Uterus (tissue), 4 donors: Measurements from ENCODE around the gene MFSD2A. TPM values are rescaled to one million over a fixed set of nuclear protein-coding genes. Genes with fewer than 3 reads are reported as not detected.

Source experiments
- DNase-seq, 2 donors: peaks; one replicate each; pipeline ENCODE4 v3.0.0-alpha.2; 2019 to 2020
- H3K27ac ChIP-seq, 2 donors: fragments of 200-600 bp; sonication (generic); 1 replicate in 1 of 2; 2 replicates in 1 of 2; pipeline ENCODE4 v1.5.1; 2016 to 2018
- H3K27me3 ChIP-seq, 2 donors: fragments of 200-600 bp; sonication (generic); one replicate each; pipeline ENCODE4 v1.5.1; 2018 to 2019; ENCODE audit warnings: control low read depth in 1 of 2
- H3K36me3 ChIP-seq, 2 donors: fragments of 200-600 bp; sonication (generic); one replicate each; pipeline ENCODE4 v1.5.1; 2019; ENCODE audit warnings: control low read depth in 1 of 2
- H3K4me1 ChIP-seq, 2 donors: fragments of 200-600 bp; sonication (generic); one replicate each; pipeline ENCODE4 v1.5.1; 2018 to 2019; ENCODE audit warnings: control low read depth in 1 of 2
- H3K4me3 ChIP-seq, 2 donors: fragments of 200-600 bp; sonication (generic); 1 replicate in 1 of 2; 2 replicates in 1 of 2; pipeline ENCODE4 v1.5.1; 2018 to 2019; ENCODE audit warnings: mild to moderate bottlenecking in 1 of 2
- H3K9me3 ChIP-seq, 2 donors: fragments of 200-600 bp; sonication (generic); one replicate each; pipeline ENCODE4 v1.5.1; 2019; ENCODE audit warnings: control low read depth in 1 of 2
- CTCF ChIP-seq, 4 experiments: fragments of 200-600 bp in 2 of 4; fragments of 450-650 bp in 2 of 4; sonication (generic) in 2 of 4; IDR thresholded peaks; one replicate each; pipeline ENCODE4 v1.5.1; 2016 to 2019; ENCODE audit warnings: antibody characterized with exemption in 4 of 4, mild to moderate bottlenecking in 2 of 4, moderate library complexity in 1 of 4
- POLR2A ChIP-seq, 2 donors: fragments of 450-650 bp; IDR thresholded peaks; one replicate each; pipeline ENCODE4 v1.6.1; 2016; ENCODE audit warnings: antibody characterized with exemption in 2 of 2, mild to moderate bottlenecking in 1 of 2, moderate library complexity in 1 of 2
- intact Hi-C: fragments of 100-400 bp; cut with DNase I; formaldehyde crosslinking; loops from one replicate; pipeline ENCODE4 v1.15.1; 2023; ENCODE audit warnings: low total_unique reads
- small RNA-seq: library from RNA; depleted of rRNA; stranded (forward); fragments of <200 nt; gene quantifications from one replicate; pipeline ENCODE3, GENCODE V24; 2016
- total RNA-seq, 4 donors: library from RNA; depleted of rRNA in 3 of 4; stranded (reverse); fragments of >200 nt in 3 of 4; gene quantifications; one replicate each; pipeline versions ENCODE4 v1.1.0 to v1.2.4, GENCODE V29; 2014 to 2023
- donor health status: DM: yes; HTN: yes; CAD: no.

MFSD2A gene
- total RNA-seq, 4 donors from 2014 or later = 2.0 to 16.2 (median 6.5) TPM

GRCh38 chr1:40011198-40011597 lies 56.3 kb downstream of the MFSD2A start:
- no peaks in the 10 kb centered on the region for H3K36me3 ChIP-seq
- no peak overlapping the region for H3K4me3 ChIP-seq
- DNase-seq = no peak
- no peaks in the 10 kb centered on the region for H3K4me1 ChIP-seq
- H3K9me3 ChIP-seq = no peaks in the 10 kb centered on the region
- no peak overlapping the region for H3K27ac ChIP-seq
- H3K27me3 ChIP-seq = no peaks in the 10 kb centered on the region
- TF ChIP-seq CTCF (IDR thresholded peaks at IDR 0.05) (no peak), POLR2A (IDR thresholded peaks at IDR 0.05) (no peak)
- intact Hi-C loops = no loop called here

GRCh38 chr1:40014253-40014706 lies 59.3 kb downstream of the MFSD2A start:
- intact Hi-C loops = no loop called here
- TF ChIP-seq CTCF (IDR thresholded peaks at IDR 0.05) (no peak), POLR2A (IDR thresholded peaks at IDR 0.05) (no peak)
- no peaks in the 10 kb centered on the region for H3K4me1 ChIP-seq
- no peak overlapping the region for H3K4me3 ChIP-seq
- no peaks in the 10 kb centered on the region for H3K9me3 ChIP-seq
- no peak overlapping the region for H3K27ac ChIP-seq
- H3K36me3 ChIP-seq = no peaks in the 10 kb centered on the region
- no peaks in the 10 kb centered on the region for H3K27me3 ChIP-seq
- no peak for DNase-seq

GRCh38 chr1:40014812-40015594 lies 60.1 kb downstream of the MFSD2A start:
- no peak for DNase-seq
- H3K27me3 ChIP-seq = no peaks in the 10 kb centered on the region
- TF ChIP-seq CTCF (IDR thresholded peaks at IDR 0.05) (no peak), POLR2A (IDR thresholded peaks at IDR 0.05) (no peak)
- H3K4me1 ChIP-seq = no peaks in the 10 kb centered on the region
- no peak overlapping the region for H3K4me3 ChIP-seq
- intact Hi-C loops = no loop called here
- no peaks in the 10 kb centered on the region for H3K9me3 ChIP-seq
- no peak overlapping the region for H3K27ac ChIP-seq
- no peaks in the 10 kb centered on the region for H3K36me3 ChIP-seq

- no peak for TF ChIP-seq CTCF (IDR thresholded peaks at IDR 0.05)
- TF ChIP-seq POLR2A (IDR thresholded peaks at IDR 0.05) = no peak
- intact Hi-C loops = no loop called here
- H3K36me3 ChIP-seq = no peaks in the 10 kb centered on the region
- no peaks in the 10 kb centered on the region for H3K27me3 ChIP-seq
- no peak for DNase-seq
- H3K4me3 ChIP-seq = no peak overlapping the region
- no peaks in the 10 kb centered on the region for H3K9me3 ChIP-seq
- H3K27ac ChIP-seq = no peak overlapping the region
- no peaks in the 10 kb centered on the region for H3K4me1 ChIP-seq
Measured at GRCh38 chr1:40017951-40018575, 63.1 kb downstream of the MFSD2A start.

Small RNA genes within 50 kb of the gene (small RNA-seq; reads per million reads assigned to genes)
- gene RF00019 = not detected

Other genes with a start within 250 kb of the MFSD2A start
- gene PPIE, start 216.3 kb upstream of the MFSD2A start, total RNA-seq = 10 to 100 TPM; 20.0 to 51.5 (median 44.0) TPM
- gene OXCT2, start 183.8 kb upstream of the MFSD2A start, total RNA-seq = 1 to 10 TPM in 2 of 4 donors, not detected in 2; 1.1 to 1.5 TPM
- gene BMP8B, start 166.3 kb upstream of the MFSD2A start, total RNA-seq = 1 to 10 TPM in 1 of 4 donors, under 1 TPM in 1, not detected in 2; 0.46 to 1.3 TPM
- 10 to 100 TPM; 16.1 to 43.3 (median 30.1) TPM for gene TRIT1, start 71.6 kb upstream of the MFSD2A start, total RNA-seq
- 1 to 10 TPM in 1 of 4 donors, under 1 TPM in 1, not detected in 2; 0.40 to 3.6 TPM for gene MYCL, start 53.2 kb upstream of the MFSD2A start, total RNA-seq
- 100 to 1,000 TPM; 136 to 298 (median 224) TPM for gene CAP1, start 85.6 kb downstream of the MFSD2A start, total RNA-seq
- gene PPT1, start 142.1 kb downstream of the MFSD2A start, total RNA-seq = 100 to 1,000 TPM in 2 of 4 donors, 10 to 100 TPM in 2; 81.7 to 123 (median 94.5) TPM
- 10 to 100 TPM; 17.9 to 68.0 (median 28.9) TPM for gene RLF, start 206.2 kb downstream of the MFSD2A start, total RNA-seq